Activated CD4-positive, alpha-beta T cell treated with anti-CD3 and anti-CD28 coated beads for 36 hours (primary cell): Measurements from ENCODE around the gene RERE. TPM values are rescaled to one million over a fixed set of nuclear protein-coding genes. Genes with fewer than 3 reads are reported as not detected.

Source experiments
- ATAC-seq: fragments of 200-7000 bp; cut with Tn5 transposase; one replicate; pipeline ENCODE4 v1.10.0; 2021; ENCODE audit warnings: mild to moderate bottlenecking, moderate library complexity
- CTCF ChIA-PET: fragments of 350-600 bp; sonication (Branson Sonifier 250); formaldehyde crosslinking; loops from one replicate; lab custom pipeline; 2021; ENCODE audit warnings: antibody characterized with exemption; lab: Charles Lee
- POLR2A ChIA-PET: fragments of 350-600 bp; sonication (Branson Sonifier 250); formaldehyde crosslinking; loops from one replicate; lab custom pipeline; 2021; ENCODE audit warnings: antibody characterized with exemption, inconsistent platforms; lab: Charles Lee
- DNase-seq: peaks from one replicate; pipeline ENCODE4 v3.0.0-alpha.2; 2020
- H3K27ac Mint-ChIP-seq: one replicate; pipeline ENCODE4 v1.8.0; 2021; ENCODE audit warnings: mixed read lengths
- H3K27me3 Mint-ChIP-seq: one replicate; pipeline ENCODE4 v1.8.0; 2021; ENCODE audit warnings: mixed read lengths
- H3K36me3 Mint-ChIP-seq: one replicate; pipeline ENCODE4 v1.8.0; 2021; ENCODE audit warnings: low read depth, mixed read lengths
- H3K4me1 Mint-ChIP-seq: one replicate; pipeline ENCODE4 v1.8.0; 2021; ENCODE audit warnings: mixed read lengths
- H3K4me3 Mint-ChIP-seq: one replicate; pipeline ENCODE4 v1.8.0; 2021; ENCODE audit warnings: mild to moderate bottlenecking, moderate library complexity, mixed read lengths
- H3K9me3 Mint-ChIP-seq: one replicate; pipeline ENCODE4 v1.8.0; 2021; ENCODE audit warnings: low read depth, mixed read lengths
- intact Hi-C, 2 experiments: fragments of 100-400 bp; cut with DNase I in 1 of 2; cut with micrococcal nuclease in 1 of 2; formaldehyde crosslinking; loops; one replicate each; pipeline versions ENCODE4 v1.14.2 to v1.15.1; 2022 to 2024; cut with DNase I, micrococcal nuclease
- total RNA-seq, 2 experiments: library from RNA; stranded (reverse); gene quantifications; one replicate each; pipeline ENCODE4 v1.2.3, GENCODE V29; 2021

Gene RERE
- total RNA-seq, 2 experiments from 2014 or later, result 57.4 to 71.6 TPM

- ATAC-seq (no peak), DNase-seq (no peak)
- Mint-ChIP-seq H3K27me3 (no peaks in the 10 kb centered on the region), H3K4me1 (peaks cover 37% of the 10 kb centered on the region), H3K27ac (peak overlapping the region; percentile 76), H3K9me3 (no peaks in the 10 kb centered on the region), H3K4me3 (no peak overlapping the region), H3K36me3 (peaks cover 36% of the 10 kb centered on the region)
- ChIA-PET CTCF (interaction anchor here (0.6 to 1.4 kb wide), 5 partner anchors 20 to 445 kb away, joined by 3 to 5 read pairs (median 3); no protein-coding TSS in a partner anchor), POLR2A (no interaction called here)
- intact Hi-C loops, result loop anchor here in 1 of 2 experiments (5.0 kb wide), 1 partner anchor 268 kb away; no protein-coding TSS in a partner anchor
Observed at GRCh38 chr1:8404460-8405370, 412.7 kb downstream of the RERE start.

GRCh38 chr1:8402109-8402710 lies 415.2 kb downstream of the RERE start:
- ChIA-PET CTCF (interaction anchor here (0.6 kb wide), 1 partner anchor 34 kb away, joined by 3 read pairs; no protein-coding TSS in a partner anchor), POLR2A (interaction anchor here (0.6 kb wide), 1 partner anchor 192 kb away, joined by 3 read pairs; no protein-coding TSS in a partner anchor)
- DNase-seq, result no peak

DNA sequence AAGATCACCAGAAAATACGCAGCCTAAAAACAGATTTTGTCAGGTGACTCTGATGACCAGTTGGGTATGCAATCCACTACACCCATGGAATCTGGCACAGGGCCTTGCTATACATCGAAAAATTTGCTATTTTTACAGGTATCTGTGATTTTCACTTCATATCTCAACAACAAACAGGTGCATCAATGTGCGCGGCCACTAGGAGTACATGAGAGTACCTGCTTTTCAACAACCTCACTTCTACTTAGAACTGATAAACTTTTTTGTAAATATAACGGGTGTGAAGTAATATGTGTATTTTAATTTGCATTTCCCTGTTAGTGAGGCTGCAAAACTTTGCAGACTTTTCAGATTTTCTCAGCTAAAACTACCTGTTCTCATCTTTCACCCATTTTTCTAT lies 418.8 kb downstream of the RERE start:
- peak overlapping the region; percentile 81 for H3K27ac Mint-ChIP-seq
- ChIA-PET CTCF (interaction anchor here (2.4 kb wide), 1 partner anchor 11 kb away, joined by 10 read pairs; no protein-coding TSS in a partner anchor), POLR2A (no interaction called here)
- DNase-seq (peak; percentile 44), ATAC-seq (no peak)
- intact Hi-C loops, result loop anchor here in 1 of 2 experiments (5.0 kb wide), 1 partner anchor 1254 kb away; the partner anchor contains the start of gene PIK3CD
- peaks cover 56% of the 10 kb centered on the region for H3K4me1 Mint-ChIP-seq
- H3K36me3 Mint-ChIP-seq, result peaks cover 38% of the 10 kb centered on the region
- H3K9me3 Mint-ChIP-seq, result peaks cover 3% of the 10 kb centered on the region
- H3K4me3 Mint-ChIP-seq, result no peak overlapping the region
- no peaks in the 10 kb centered on the region for H3K27me3 Mint-ChIP-seq

More at GRCh38 chr1:8402109-8402710, 415.2 kb downstream of the RERE start:
- Mint-ChIP-seq H3K36me3 (peaks cover 44% of the 10 kb centered on the region), H3K27me3 (no peaks in the 10 kb centered on the region), H3K27ac (no peak overlapping the region), H3K4me1 (peaks cover 35% of the 10 kb centered on the region), H3K4me3 (no peak overlapping the region), H3K9me3 (peaks cover 3% of the 10 kb centered on the region)
- no peak for ATAC-seq
- intact Hi-C loops, result no loop called here

GRCh38 chr1:8398086-8398485 lies 419.4 kb downstream of the RERE start:
- no peak for DNase-seq
- CTCF ChIA-PET, result interaction anchor here (0.9 to 2.4 kb wide), 3 partner anchors 9 to 22 kb away, joined by 3 to 10 read pairs (median 5); no protein-coding TSS in a partner anchor
- ATAC-seq, result no peak
- Mint-ChIP-seq H3K27ac (peak overlapping the region; percentile 81), H3K27me3 (no peaks in the 10 kb centered on the region), H3K4me3 (peak overlapping the region; percentile 17), H3K4me1 (peaks cover 61% of the 10 kb centered on the region), H3K9me3 (peaks cover 3% of the 10 kb centered on the region), H3K36me3 (peaks cover 40% of the 10 kb centered on the region)
- intact Hi-C loops, result loop anchor here in 1 of 2 experiments (5.0 kb wide), 1 partner anchor 1254 kb away; the partner anchor contains the start of gene PIK3CD
- POLR2A ChIA-PET, result interaction anchor here (1.2 kb wide), 1 partner anchor 23 kb away, joined by 3 read pairs; no protein-coding TSS in a partner anchor

DNA sequence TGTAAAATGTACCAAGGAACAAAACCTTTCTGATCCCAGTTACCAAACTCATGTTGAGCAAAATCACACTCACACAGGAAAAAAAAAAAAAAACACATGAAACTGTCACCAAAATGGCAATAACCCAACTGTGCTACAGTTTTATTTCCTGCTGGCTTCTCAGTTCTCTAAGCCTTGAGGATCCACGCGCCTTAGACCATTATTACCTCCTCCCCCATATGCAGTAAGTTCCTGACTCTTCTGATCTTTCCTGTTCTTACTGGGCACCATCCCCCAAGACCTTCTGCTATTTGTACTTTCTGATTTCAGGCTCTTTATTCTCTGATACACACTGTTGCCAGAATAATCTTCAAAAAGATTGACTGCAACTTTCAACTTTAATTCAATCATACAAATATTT lies 419.9 kb downstream of the RERE start:
- H3K4me3 Mint-ChIP-seq, result peak overlapping the region; percentile 17
- CTCF ChIA-PET, result interaction anchor here (0.9 to 2.4 kb wide), 3 partner anchors 10 to 22 kb away, joined by 3 to 10 read pairs (median 5); no protein-coding TSS in a partner anchor
- DNase-seq (peak; percentile 36), ATAC-seq (peak; percentile 70)
- peaks cover 3% of the 10 kb centered on the region for H3K9me3 Mint-ChIP-seq
- H3K27me3 Mint-ChIP-seq, result no peaks in the 10 kb centered on the region
- peaks cover 44% of the 10 kb centered on the region for H3K36me3 Mint-ChIP-seq
- H3K27ac Mint-ChIP-seq, result peak overlapping the region; percentile 81
- peaks cover 66% of the 10 kb centered on the region for H3K4me1 Mint-ChIP-seq
- POLR2A ChIA-PET, result interaction anchor here (0.8 to 1.2 kb wide), 4 partner anchors 12 to 128 kb away, joined by 3 to 5 read pairs (median 4); no protein-coding TSS in a partner anchor
- intact Hi-C loops, result loop anchor here (1.0 to 5.0 kb wide), 10 partner anchors 27 to 1255 kb away; partner anchors contain the start of gene PIK3CD (in 1 of the 2)

DNA sequence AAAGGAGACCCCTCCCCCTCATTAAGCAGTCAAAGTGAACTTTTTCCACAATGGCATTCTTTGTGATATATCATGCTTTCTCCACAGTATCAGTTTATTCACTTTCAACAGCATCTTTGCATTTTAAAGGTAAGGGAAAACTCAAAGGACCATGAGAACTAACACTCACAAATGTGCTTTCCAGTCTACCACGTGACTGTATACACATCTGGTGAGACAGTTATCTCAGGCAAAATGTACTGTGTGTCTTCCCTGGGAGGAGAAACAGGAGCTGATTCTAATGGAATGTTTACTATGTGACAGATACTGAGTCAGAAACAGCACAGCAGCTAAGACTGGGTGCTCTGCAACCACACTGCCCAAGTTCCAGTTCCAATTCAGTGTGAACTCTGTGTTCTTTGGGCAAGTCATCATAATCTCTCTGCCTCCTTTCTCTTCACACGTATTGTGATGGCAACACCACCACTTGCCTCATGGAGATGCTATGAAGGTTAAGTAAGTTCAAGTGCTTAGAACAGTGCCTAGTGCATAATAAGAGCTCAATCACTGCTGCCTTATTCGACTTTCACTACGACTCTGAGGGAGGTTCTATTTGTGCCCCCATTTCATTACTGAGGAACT lies 420.5 kb downstream of the RERE start:
- H3K27me3 Mint-ChIP-seq, result no peaks in the 10 kb centered on the region
- H3K27ac Mint-ChIP-seq, result peak overlapping the region; percentile 81
- ChIA-PET POLR2A (interaction anchor here (0.6 to 1.2 kb wide), 5 partner anchors 12 to 129 kb away, joined by 3 to 5 read pairs (median 3); no protein-coding TSS in a partner anchor), CTCF (interaction anchor here (1.4 to 2.4 kb wide), 3 partner anchors 10 to 12 kb away, joined by 4 to 10 read pairs (median 5); no protein-coding TSS in a partner anchor)
- DNase-seq, result peak; percentile 68
- peaks cover 41% of the 10 kb centered on the region for H3K36me3 Mint-ChIP-seq
- peaks cover 72% of the 10 kb centered on the region for H3K4me1 Mint-ChIP-seq
- peak; percentile 84 for ATAC-seq
- intact Hi-C loops, result loop anchor here (1.0 to 5.0 kb wide), 10 partner anchors 27 to 1255 kb away; partner anchors contain the start of gene PIK3CD (in 1 of the 2)
- H3K9me3 Mint-ChIP-seq, result peaks cover 3% of the 10 kb centered on the region
- H3K4me3 Mint-ChIP-seq, result peak overlapping the region; percentile 25

- ChIA-PET CTCF (interaction anchor here (1.4 to 2.4 kb wide), 2 partner anchors 9 to 13 kb away, joined by 4 to 10 read pairs; no protein-coding TSS in a partner anchor), POLR2A (interaction anchor here (0.6 kb wide), 1 partner anchor 25 kb away, joined by 3 read pairs; no protein-coding TSS in a partner anchor)
- H3K27me3 Mint-ChIP-seq, result no peaks in the 10 kb centered on the region
- peak overlapping the region; percentile 81 for H3K27ac Mint-ChIP-seq
- peaks cover 75% of the 10 kb centered on the region for H3K4me1 Mint-ChIP-seq
- intact Hi-C loops, result loop anchor here (2.0 to 5.0 kb wide), 5 partner anchors 29 to 1256 kb away; partner anchors contain the start of gene PIK3CD (in 1 of the 2)
- H3K9me3 Mint-ChIP-seq, result peaks cover 3% of the 10 kb centered on the region
- ATAC-seq, result no peak
- H3K4me3 Mint-ChIP-seq, result peak overlapping the region; percentile 25
- H3K36me3 Mint-ChIP-seq, result peaks cover 43% of the 10 kb centered on the region
- no peak for DNase-seq
Observed at GRCh38 chr1:8396083-8396785, 421.2 kb downstream of the RERE start.

DNA sequence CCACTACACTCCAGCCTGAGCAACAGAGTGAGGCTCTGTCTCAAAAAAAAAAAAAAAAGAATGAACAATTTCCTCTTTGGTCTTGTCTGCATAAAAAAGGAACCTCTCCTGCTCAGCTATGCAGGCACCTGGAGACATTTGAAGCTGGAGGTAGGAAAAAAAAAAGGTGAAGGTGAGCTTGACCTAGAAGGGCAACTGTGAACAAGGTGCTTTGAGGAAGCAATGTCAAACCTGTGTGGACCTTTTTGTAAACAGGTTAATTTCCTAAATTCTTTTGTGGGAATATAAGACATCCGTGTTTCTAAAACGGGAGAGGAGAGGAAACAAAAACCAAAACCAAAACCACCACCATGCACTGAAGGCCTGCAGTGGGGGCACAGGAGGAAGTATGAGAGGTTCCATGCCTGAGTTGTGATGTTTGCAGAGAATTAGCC lies 422.0 kb downstream of the RERE start:
- peaks cover 3% of the 10 kb centered on the region for H3K9me3 Mint-ChIP-seq
- POLR2A ChIA-PET, result no interaction called here
- H3K4me3 Mint-ChIP-seq, result peak overlapping the region; percentile 66
- H3K27ac Mint-ChIP-seq, result peak overlapping the region; percentile 81
- ATAC-seq (no peak), DNase-seq (no peak)
- peaks cover 42% of the 10 kb centered on the region for H3K36me3 Mint-ChIP-seq
- intact Hi-C loops, result loop anchor here in 1 of 2 experiments (5.0 kb wide), 1 partner anchor 1257 kb away; the partner anchor contains the start of gene PIK3CD
- no peaks in the 10 kb centered on the region for H3K27me3 Mint-ChIP-seq
- H3K4me1 Mint-ChIP-seq, result peaks cover 82% of the 10 kb centered on the region
- CTCF ChIA-PET, result interaction anchor here (0.7 to 1.4 kb wide), 2 partner anchors 9 to 14 kb away, joined by 3 to 4 read pairs; no protein-coding TSS in a partner anchor

DNA sequence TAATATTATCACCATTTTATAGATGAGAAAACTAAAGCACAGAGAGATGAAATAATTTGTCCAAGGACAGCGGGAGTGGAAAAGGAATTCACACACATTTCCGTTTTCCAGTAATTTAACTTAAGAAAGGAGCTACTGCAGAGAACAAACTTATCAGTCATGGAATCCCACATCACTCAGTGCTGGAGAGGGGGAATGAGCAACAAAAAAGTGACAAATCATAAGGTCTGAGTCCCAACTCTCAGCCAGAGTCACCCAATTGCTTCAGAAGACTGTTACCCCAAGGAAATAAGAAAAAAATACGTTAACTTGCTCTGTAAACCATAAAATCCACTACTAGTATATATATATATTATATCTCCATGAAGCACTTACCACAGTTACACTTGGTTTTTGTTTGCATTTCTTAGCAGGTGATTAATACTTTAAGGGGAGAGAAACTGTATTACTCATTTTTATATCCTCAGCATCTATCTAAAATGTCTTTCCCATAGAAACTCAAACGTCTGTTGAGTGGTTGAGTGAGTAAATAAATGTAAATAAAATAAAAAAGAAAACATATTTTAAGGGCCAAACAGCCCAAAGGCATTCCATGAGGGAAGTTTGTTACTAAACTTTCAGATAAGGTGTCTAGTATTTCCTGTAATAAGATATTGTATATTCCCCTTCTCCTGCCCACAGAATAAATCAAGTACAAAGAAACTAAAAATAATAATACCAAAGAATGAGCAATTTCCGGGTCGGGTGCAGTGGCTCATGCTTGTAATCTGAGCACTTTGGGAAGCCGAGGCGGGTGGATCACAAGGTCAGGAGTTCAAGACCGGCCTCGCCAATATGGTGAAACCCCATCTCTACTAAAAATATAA lies 422.8 kb downstream of the RERE start:
- Mint-ChIP-seq H3K36me3 (peaks cover 45% of the 10 kb centered on the region), H3K9me3 (peaks cover 3% of the 10 kb centered on the region), H3K4me1 (peaks cover 89% of the 10 kb centered on the region), H3K27ac (peak overlapping the region; percentile 81), H3K4me3 (peak overlapping the region; percentile 66), H3K27me3 (no peaks in the 10 kb centered on the region)
- POLR2A ChIA-PET, result interaction anchor here (0.7 kb wide), 1 partner anchor 287 kb away, joined by 4 read pairs; no protein-coding TSS in a partner anchor
- CTCF ChIA-PET, result interaction anchor here (0.7 to 1.7 kb wide), 3 partner anchors 12 to 15 kb away, joined by 3 to 4 read pairs (median 4); no protein-coding TSS in a partner anchor
- DNase-seq, result peak; percentile 64
- ATAC-seq, result no peak
- intact Hi-C loops, result loop anchor here in 1 of 2 experiments (5.0 kb wide), 1 partner anchor 1258 kb away; the partner anchor contains the start of gene PIK3CD
